Muscle of back (tissue), 11 donors: ENCODE measurements around the gene KBTBD3. TPM values are rescaled to one million over a fixed set of nuclear protein-coding genes. Genes with fewer than 3 reads are reported as not detected.
"Not testable (repeated sequence)": the region's sequence is repeated elsewhere in the genome, so short reads cannot be mapped to it uniquely, and the experiment has no call there.

ENCODE experiments used
- DNase-seq, 3 donors: peaks; one replicate each; pipeline versions ENCODE4 v3.0.0 to v3.0.0-alpha.2; 2013
- polyA plus RNA-seq, 10 donors: library from polyadenylated mRNA; unstranded; fragments of 120-200 nt; gene quantifications; one replicate each; pipeline ENCODE4 v1.2.1, GENCODE V29; 2013; ENCODE audit not compliant: insufficient read length in 10 of 10

The KBTBD3 gene
- polyA plus RNA-seq, 10 donors = 3.3 to 7.2 (median 4.7) TPM

DNA sequence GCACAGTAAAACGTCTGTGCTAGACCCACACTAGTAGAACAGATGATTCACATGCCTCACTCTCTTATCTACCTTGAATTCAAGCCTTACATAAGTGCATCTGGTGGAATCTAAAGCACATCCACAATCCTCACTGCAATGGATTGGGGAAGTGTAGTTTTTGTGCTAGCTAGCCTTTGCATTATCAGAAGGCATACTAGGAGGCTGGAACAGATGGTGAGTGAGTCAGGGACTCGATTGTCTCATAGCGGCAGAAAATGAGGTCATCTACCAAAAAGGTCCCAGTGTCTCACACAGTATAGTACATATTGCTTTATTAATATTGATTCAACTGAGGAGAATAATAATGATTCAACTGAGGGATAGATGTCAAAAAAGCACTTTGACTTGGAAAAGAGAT lies 64.4 kb downstream of the KBTBD3 start:
- DNase-seq = peak in 1 of 3 donors; percentile 3

DNA sequence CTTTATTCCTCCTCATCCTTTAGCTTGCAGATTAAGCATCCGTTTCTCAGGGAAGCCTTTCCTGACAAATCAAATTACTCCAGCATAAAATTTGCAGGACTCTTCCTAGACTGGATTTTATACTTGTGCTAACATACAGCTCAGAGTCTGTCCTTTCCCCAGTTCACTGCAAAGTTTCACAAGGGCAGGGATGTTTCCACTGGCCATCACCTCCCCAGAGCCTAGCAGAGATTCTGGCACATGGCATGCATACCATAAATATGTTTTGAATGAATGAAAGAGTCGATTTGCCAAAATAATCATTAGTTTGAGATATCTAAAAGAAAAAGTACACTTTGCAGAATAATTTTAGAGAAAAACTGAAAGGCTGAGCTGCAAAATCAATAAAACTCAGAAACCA lies 65.7 kb downstream of the KBTBD3 start:
- DNase-seq = no peak

DNA sequence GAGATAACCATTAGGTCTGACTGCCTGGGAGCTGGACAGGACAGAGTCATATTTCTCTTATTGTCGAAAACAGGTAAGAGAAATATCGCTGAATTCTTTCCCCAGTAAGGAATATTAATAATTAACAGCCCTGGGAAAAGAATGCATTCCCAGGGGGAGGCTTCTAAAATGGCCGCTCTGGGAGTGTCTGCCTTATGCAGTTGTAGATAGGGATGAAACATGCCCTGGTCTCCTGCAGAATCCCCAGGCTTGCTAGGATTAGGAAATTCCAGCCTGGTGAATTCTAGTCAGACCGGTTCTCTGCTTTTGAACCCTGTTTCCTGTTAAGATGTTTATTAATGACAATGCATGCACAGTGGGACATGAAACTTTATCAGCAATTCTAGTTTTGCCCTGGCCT lies 74.1 kb downstream of the KBTBD3 start:
- DNase-seq = not testable (repeated sequence)

DNA sequence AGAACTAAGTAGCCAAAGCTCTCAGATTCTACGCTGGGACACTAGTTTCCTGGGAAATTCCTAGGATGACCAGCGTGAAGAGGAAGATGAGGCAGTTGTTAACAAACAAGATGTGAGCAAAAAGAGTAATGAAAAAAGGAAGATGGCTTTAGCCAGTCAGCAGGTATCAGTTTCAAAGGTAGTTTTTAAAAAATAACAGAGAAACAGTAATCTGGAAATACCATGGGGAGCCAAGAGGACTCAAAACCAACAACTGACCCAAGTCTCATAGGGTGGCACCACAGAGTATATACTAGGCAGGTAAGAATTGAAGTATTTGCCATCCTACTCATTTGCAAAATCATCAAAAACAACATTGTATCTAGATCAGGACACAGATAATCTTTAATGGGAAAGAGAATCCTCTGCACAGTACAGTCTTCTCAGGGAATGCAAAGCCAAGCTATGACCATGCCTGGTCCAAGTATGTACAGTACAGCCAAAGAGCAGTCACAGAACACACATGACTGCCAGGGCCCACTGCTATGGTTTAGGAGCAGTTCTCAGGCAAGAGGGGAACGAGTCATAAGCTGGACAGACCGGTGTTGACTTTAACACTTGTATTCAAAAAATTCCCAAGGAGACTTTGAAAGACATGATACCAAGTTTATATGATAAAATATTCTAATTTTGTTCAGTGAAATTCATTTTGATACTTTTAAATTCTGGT lies 75.7 kb downstream of the KBTBD3 start:
- DNase-seq = no peak

Other genes starting within 250 kb of the KBTBD3 start
- 10 to 100 TPM; 13.7 to 22.1 (median 17.1) TPM for gene MSANTD4, start 55.1 kb downstream of the KBTBD3 start, polyA plus RNA-seq
- 10 to 100 TPM; 47.0 to 70.7 (median 55.0) TPM for gene AASDHPPT, start 315 bp upstream of the KBTBD3 start, polyA plus RNA-seq